Vagina (tissue), 2 donors: ENCODE results near the gene OR4K15.

Experiments
- POLR2A ChIP-seq, 2 donors: fragments of 450-650 bp; IDR thresholded peaks; one replicate each; pipeline ENCODE4 v1.6.1; 2017; ENCODE audit warnings: antibody characterized with exemption in 2 of 2, mild to moderate bottlenecking in 2 of 2, moderate library complexity in 2 of 2
- TF ChIP-seq, protein P1 (sequence below), 3 experiments: fragments of 450-650 bp in 2 of 3; fragments of 200-600 bp in 1 of 3; sonication (generic) in 1 of 3; IDR thresholded peaks; one replicate each; pipeline ENCODE4 v1.5.1; 2017 to 2019; ENCODE audit warnings: antibody characterized with exemption in 3 of 3, mild to moderate bottlenecking in 2 of 3, moderate library complexity in 2 of 3

DNA sequence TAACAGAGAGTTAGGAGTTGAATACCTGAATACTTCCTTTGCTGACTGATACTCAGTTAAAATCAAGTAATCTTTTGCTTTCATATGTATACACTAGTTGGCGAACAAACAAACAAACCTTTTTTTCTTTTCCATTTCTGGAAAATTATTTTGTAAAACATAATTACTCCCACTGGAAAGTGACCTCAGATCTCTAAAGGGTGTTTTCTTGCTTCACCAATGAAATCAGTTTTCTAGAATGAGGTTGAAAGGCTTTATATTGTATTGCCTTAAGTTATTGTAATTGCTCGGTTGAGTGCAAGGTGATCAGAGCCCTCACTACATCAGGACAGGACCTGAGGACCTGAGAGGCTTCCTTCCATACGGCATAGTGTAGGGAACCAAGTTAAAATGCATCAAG, 44.8 kb upstream of the OR4K15 start, which contains the start of gene OR4K1:
- TF ChIP-seq, protein P1, sequence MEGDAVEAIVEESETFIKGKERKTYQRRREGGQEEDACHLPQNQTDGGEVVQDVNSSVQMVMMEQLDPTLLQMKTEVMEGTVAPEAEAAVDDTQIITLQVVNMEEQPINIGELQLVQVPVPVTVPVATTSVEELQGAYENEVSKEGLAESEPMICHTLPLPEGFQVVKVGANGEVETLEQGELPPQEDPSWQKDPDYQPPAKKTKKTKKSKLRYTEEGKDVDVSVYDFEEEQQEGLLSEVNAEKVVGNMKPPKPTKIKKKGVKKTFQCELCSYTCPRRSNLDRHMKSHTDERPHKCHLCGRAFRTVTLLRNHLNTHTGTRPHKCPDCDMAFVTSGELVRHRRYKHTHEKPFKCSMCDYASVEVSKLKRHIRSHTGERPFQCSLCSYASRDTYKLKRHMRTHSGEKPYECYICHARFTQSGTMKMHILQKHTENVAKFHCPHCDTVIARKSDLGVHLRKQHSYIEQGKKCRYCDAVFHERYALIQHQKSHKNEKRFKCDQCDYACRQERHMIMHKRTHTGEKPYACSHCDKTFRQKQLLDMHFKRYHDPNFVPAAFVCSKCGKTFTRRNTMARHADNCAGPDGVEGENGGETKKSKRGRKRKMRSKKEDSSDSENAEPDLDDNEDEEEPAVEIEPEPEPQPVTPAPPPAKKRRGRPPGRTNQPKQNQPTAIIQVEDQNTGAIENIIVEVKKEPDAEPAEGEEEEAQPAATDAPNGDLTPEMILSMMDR (IDR thresholded peaks at IDR 0.05), result no peak
- no peak for TF ChIP-seq POLR2A (IDR thresholded peaks at IDR 0.05)
